Ishikawa (cell line): Measurements from ENCODE around the gene MYBPH.

ENCODE experiments used
- CEBPB ChIP-seq: IDR thresholded peaks from 2 replicates; pipeline ENCODE4 v1.6.1; 2012
- CREB1 ChIP-seq: IDR thresholded peaks from 2 replicates; pipeline ENCODE4 v1.6.1; 2012; ENCODE audit warnings: low read depth
- EGR1 ChIP-seq: IDR thresholded peaks from 2 replicates; pipeline ENCODE4 v1.6.1; 2012
- EP300 ChIP-seq: IDR thresholded peaks from 2 replicates; pipeline ENCODE4 v1.6.1; 2012; ENCODE audit warnings: borderline replicate concordance
- FOXM1 ChIP-seq: IDR thresholded peaks from 2 replicates; pipeline ENCODE4 v1.6.1; 2012; ENCODE audit warnings: low read depth, borderline replicate concordance
- NFIC ChIP-seq: IDR thresholded peaks from 2 replicates; pipeline ENCODE4 v1.6.1; 2012
- RAD21 ChIP-seq: IDR thresholded peaks from 2 replicates; pipeline ENCODE4 v1.6.1; 2012; ENCODE audit warnings: low read depth
- TAF1 ChIP-seq: IDR thresholded peaks from 2 replicates; pipeline ENCODE4 v1.6.1; 2012; ENCODE audit warnings: low read depth, mild to moderate bottlenecking
- TCF12 ChIP-seq: IDR thresholded peaks from 2 replicates; pipeline ENCODE4 v1.6.1; 2012; ENCODE audit warnings: low read depth
- TEAD4 ChIP-seq: IDR thresholded peaks from 2 replicates; pipeline ENCODE4 v1.6.1; 2012
- YY1 ChIP-seq: IDR thresholded peaks from 2 replicates; pipeline ENCODE4 v1.6.1; 2012; ENCODE audit warnings: low read depth
- ZBTB7A ChIP-seq: IDR thresholded peaks from 2 replicates; pipeline ENCODE4 v1.6.1; 2012; ENCODE audit warnings: low read depth
- TF ChIP-seq, protein P1 (sequence below): IDR thresholded peaks from 2 replicates; pipeline ENCODE4 v1.6.1; 2012; ENCODE audit warnings: low read depth, mild to moderate bottlenecking
- TF ChIP-seq, protein P2 (sequence below): IDR thresholded peaks from 2 replicates; pipeline ENCODE4 v1.6.1; 2012
- TF ChIP-seq, protein P3 (sequence below): IDR thresholded peaks from 2 replicates; pipeline ENCODE4 v1.6.1; 2012

MYBPH gene

DNA sequence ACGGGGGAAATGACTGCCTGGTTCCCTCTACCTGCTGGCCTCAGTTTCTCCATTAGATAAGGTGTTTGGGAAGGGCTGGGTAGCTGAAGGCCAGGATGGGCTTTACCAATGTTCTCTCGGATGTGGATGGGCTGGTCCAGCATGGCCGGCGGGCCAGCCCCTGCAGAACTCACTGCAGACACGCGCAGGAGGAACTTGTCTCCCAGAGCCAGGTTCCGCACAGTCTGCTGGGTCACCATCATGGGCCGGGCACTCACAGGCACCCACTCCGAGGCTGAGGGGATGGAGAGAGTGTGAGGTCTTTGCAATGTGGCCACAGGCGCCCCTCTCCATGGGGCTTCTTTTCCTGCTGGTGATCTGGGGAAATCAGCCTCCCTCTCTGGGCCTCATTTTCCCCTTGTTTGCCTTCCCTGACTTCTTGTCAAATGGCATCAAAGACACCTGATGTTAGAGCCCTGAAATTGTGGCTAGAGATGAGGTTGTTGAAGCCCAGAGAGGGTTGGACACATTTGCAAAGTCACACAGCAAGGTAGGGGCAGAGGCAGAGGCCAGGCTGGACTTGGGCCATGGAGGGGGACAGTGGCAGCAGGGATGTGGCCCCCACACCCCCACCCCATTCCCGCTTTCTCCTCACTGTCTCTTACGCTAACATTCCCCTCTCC, 1.2 kb downstream of the MYBPH start:
- TF ChIP-seq, protein P1, sequence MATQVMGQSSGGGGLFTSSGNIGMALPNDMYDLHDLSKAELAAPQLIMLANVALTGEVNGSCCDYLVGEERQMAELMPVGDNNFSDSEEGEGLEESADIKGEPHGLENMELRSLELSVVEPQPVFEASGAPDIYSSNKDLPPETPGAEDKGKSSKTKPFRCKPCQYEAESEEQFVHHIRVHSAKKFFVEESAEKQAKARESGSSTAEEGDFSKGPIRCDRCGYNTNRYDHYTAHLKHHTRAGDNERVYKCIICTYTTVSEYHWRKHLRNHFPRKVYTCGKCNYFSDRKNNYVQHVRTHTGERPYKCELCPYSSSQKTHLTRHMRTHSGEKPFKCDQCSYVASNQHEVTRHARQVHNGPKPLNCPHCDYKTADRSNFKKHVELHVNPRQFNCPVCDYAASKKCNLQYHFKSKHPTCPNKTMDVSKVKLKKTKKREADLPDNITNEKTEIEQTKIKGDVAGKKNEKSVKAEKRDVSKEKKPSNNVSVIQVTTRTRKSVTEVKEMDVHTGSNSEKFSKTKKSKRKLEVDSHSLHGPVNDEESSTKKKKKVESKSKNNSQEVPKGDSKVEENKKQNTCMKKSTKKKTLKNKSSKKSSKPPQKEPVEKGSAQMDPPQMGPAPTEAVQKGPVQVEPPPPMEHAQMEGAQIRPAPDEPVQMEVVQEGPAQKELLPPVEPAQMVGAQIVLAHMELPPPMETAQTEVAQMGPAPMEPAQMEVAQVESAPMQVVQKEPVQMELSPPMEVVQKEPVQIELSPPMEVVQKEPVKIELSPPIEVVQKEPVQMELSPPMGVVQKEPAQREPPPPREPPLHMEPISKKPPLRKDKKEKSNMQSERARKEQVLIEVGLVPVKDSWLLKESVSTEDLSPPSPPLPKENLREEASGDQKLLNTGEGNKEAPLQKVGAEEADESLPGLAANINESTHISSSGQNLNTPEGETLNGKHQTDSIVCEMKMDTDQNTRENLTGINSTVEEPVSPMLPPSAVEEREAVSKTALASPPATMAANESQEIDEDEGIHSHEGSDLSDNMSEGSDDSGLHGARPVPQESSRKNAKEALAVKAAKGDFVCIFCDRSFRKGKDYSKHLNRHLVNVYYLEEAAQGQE = no peak
- no peak for TF ChIP-seq CREB1
- TF ChIP-seq NFIC = no peak
- no peak for TF ChIP-seq YY1
- no peak for TF ChIP-seq EP300
- no peak for TF ChIP-seq TCF12
- TF ChIP-seq EGR1 = no peak
- no peak for TF ChIP-seq CEBPB
- no peak for TF ChIP-seq FOXM1
- no peak for TF ChIP-seq RAD21
- TF ChIP-seq TAF1 = no peak
- TF ChIP-seq, protein P2, sequence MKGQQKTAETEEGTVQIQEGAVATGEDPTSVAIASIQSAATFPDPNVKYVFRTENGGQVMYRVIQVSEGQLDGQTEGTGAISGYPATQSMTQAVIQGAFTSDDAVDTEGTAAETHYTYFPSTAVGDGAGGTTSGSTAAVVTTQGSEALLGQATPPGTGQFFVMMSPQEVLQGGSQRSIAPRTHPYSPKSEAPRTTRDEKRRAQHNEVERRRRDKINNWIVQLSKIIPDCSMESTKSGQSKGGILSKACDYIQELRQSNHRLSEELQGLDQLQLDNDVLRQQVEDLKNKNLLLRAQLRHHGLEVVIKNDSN = no peak
- no peak for TF ChIP-seq ZBTB7A
- no peak for TF ChIP-seq TEAD4
- TF ChIP-seq, protein P3, sequence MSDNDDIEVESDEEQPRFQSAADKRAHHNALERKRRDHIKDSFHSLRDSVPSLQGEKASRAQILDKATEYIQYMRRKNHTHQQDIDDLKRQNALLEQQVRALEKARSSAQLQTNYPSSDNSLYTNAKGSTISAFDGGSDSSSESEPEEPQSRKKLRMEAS = no peak

DNA sequence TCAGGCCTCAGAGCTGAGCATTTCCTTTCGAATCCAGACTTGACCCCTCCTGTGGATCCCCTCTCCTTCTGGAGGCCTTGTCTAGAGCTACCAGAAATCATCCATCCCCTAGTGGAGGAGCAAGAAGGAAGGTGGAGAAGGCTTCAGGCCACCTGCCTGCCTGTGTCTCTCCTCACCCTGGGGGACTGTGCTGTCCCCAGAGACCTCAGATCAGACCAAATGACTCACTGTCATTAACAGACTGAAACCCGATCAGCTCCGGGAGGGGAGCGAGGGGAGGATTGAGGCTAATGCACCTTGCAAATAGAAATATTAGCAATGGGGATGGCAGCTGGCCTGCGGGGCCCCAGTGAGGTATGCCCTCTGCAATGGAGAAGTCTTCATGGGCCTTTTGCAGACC, 2.1 kb downstream of the MYBPH start:
- TF ChIP-seq CEBPB (no peak), YY1 (no peak), TCF12 (peak; percentile 33; the same call in 1 of the 2 replicates), NFIC (no peak), CREB1 (no peak), TEAD4 (0 out of 2 replicates have a peak, but pooled peaks have one; percentile 2), EP300 (peak; percentile 39; the same call in 1 of the 2 replicates), EGR1 (no peak), RAD21 (no peak), ZBTB7A (no peak), FOXM1 (no peak), TAF1 (no peak)
- TF ChIP-seq, protein P3 = no peak
- TF ChIP-seq, protein P1 = no peak
- TF ChIP-seq, protein P2 = no peak

DNA sequence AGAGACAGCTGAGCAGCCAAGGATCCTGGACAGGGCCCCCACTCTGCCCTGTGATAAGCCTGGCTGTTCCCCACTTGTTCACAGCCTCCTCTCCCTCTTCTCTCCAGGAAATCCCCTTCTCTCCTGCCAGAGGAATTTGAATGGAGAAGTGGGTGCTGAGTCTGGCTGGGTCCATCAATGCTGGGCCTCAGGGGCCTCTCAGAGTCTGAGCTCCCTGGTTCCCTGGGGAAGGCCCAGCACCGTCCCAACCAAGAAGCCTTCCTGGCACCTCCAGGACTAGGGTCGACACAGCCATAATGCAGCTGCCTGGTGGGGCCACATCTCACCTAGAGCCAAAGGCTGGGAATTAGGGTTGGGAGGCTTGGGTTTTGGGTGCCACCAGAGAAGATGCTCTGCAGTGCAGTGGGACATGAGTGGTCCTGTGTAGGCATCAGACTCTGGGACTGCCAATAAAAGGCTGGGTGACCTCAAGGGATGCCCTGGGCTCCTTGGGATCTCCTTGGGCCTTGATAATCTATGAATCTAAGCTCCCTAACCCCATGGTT, 2.5 kb downstream of the MYBPH start:
- TF ChIP-seq, protein P1 = no peak
- no peak for TF ChIP-seq EP300
- no peak for TF ChIP-seq CEBPB
- TF ChIP-seq EGR1 = no peak
- TF ChIP-seq CREB1 = no peak
- TF ChIP-seq TEAD4 = no peak

DNA sequence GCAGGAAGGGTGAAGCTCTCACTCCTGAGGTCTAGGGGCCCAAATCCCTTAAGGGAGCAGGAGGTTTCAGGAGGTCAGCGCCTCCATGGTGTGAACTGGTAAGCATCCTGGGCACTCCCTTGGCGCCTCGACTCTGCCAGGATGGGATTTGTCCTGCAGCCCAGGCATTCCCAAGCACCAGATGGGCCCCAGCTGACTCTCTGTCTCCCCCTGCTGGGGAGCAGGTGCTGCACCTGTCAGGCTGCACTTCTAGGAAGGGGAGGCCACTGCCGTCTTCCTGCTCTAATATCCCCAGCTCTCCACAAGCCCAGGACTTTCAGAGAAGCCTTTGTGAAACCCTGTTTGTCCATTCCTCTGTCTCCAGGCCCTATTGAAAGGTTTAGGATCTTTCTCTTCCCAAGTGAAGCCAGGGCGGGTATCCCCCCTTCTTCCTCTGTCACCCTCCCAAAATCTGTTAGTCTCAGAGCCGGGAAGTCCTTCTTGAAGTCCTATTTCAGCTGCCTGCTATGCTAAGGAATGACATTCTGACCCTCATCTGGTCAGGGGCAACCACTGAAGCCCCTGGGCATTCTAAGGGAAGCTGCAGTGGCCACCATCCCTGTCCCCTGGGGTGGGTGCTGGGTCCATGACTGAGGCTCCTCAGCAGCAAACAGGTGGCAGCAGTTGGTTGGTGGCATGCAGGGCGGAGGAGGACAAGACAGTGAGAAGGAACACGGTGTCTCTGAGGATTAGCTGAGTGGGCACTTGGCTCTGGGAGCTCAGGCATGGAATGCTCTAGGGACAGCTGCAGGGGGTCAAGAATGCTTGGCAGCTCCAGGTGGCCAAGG, 3.2 kb downstream of the MYBPH start:
- TF ChIP-seq, protein P2 = no peak
- 0 out of 2 replicates have a peak, but pooled peaks have one; percentile 20 for TF ChIP-seq EP300
- TF ChIP-seq EGR1 = no peak
- no peak for TF ChIP-seq CEBPB
- peak; percentile 82 for TF ChIP-seq TEAD4
- TF ChIP-seq TCF12 = peak; percentile 36; the same call in 1 of the 2 replicates
- no peak for TF ChIP-seq FOXM1
- TF ChIP-seq RAD21 = peak; percentile 91
- no peak for TF ChIP-seq ZBTB7A
- TF ChIP-seq, protein P3 = no peak; the same call in 1 of the 2 replicates
- TF ChIP-seq YY1 = no peak
- no peak for TF ChIP-seq NFIC
- TF ChIP-seq, protein P1 = no peak
- no peak for TF ChIP-seq TAF1
- TF ChIP-seq CREB1 = no peak
